K562 (cell line): ENCODE results near the gene DLX3. TPM values are rescaled to one million over a fixed set of nuclear protein-coding genes. Genes with fewer than 3 reads are reported as not detected.

Experiments
- ATAC-seq: fragments of 200-7000 bp; cut with Tn5 transposase; 3 replicates; pipeline ENCODE4 v1.9.1; 2020; ENCODE audit warnings: moderate library complexity
- BruUV-seq: library from RNA; stranded (reverse); fragments of 400-500 nt; replicated peaks from 2 replicates; lab custom pipeline; 2021; lab: Mats Ljungman, UMichigan
- CTCF ChIA-PET: fragments of 300-600 bp; formaldehyde crosslinking; extraction: SDS; loops from one replicate; lab custom pipeline; 2021; ENCODE audit warnings: low intra/inter-chr PET ratio; lab: Yijun Ruan, JAX
- POLR2A ChIA-PET: fragments of 300-600, 350-650 bp; sonication (Branson Sonifier 250); formaldehyde crosslinking; extraction: SDS; loops from one replicate; lab custom pipeline; 2021; ENCODE audit warnings: antibody characterized with exemption, inconsistent platforms; lab: Yijun Ruan, JAX
- DNase-seq, 4 experiments: peaks; one replicate each; pipeline versions ENCODE4 v3.0.0 to v3.0.0-alpha.2; 2011 to 2018; ENCODE audit warnings: low spot score in 3 of 4, mixed read lengths in 3 of 4; ENCODE audit errors: extremely low read depth in 1 of 4
- FAIRE-seq: peaks from 2 replicates; lab custom pipeline; 2011; peaks lifted over from hg19 to GRCh38; lab: Jason Lieb, UNC
- H2AFZ ChIP-seq: 2 replicates; pipeline ENCODE4 v1.6.0; 2011; ENCODE audit warnings: low read depth, low read length, control low read depth, inconsistent platforms
- H3K27ac ChIP-seq: fragments of 200-600 bp; 3 replicates; pipeline ENCODE4 v1.8.0; 2011; ENCODE audit warnings: low read depth, mild to moderate bottlenecking, control low read depth, inconsistent platforms, low read length, moderate library complexity, mixed read lengths; ENCODE audit errors: extremely low read depth
- H3K27me3 ChIP-seq, 2 experiments: fragments of 300-600 bp in 1 of 2; 2 replicates in 1 of 2; 3 replicates in 1 of 2; pipeline versions ENCODE4 v1.6.0 to v1.8.0; 2011; ENCODE audit warnings: inconsistent platforms in 2 of 2, low read length in 2 of 2, mild to moderate bottlenecking in 1 of 2, mixed read lengths in 1 of 2, moderate library complexity in 1 of 2; ENCODE audit not compliant: control insufficient read depth in 2 of 2, insufficient read depth in 2 of 2
- H3K36me3 ChIP-seq: fragments of 300-600 bp; 3 replicates; pipeline ENCODE4 v1.8.0; 2011; ENCODE audit warnings: mild to moderate bottlenecking, low read length, inconsistent platforms; ENCODE audit not compliant: control insufficient read depth, insufficient read depth
- H3K4me1 ChIP-seq, 2 experiments: fragments of 200-600 bp in 1 of 2; replicated peaks in 1 of 2; 2 replicates in 1 of 2; 3 replicates in 1 of 2; pipeline versions ENCODE4 v1.5.1 to v1.8.0; 2011; ENCODE audit warnings: inconsistent platforms in 2 of 2, low read length in 2 of 2, mild to moderate bottlenecking in 1 of 2, mixed read lengths in 1 of 2, moderate library complexity in 1 of 2; ENCODE audit not compliant: control insufficient read depth in 2 of 2, insufficient read depth in 2 of 2
- H3K4me2 ChIP-seq: 2 replicates; pipeline ENCODE4 v1.6.1; 2011; ENCODE audit warnings: low read length, control low read depth, inconsistent platforms, mixed read lengths; ENCODE audit not compliant: insufficient read depth
- H3K4me3 ChIP-seq: fragments of 200-600 bp; sonication (generic), shearing (Covaris generic); 2 replicates; pipeline ENCODE4 v1.5.1; 2016; ENCODE audit warnings: control low read depth, inconsistent platforms
- H3K79me2 ChIP-seq: fragments of 200-600 bp; 3 replicates; pipeline ENCODE4 v1.8.0; 2011; ENCODE audit warnings: low read length, inconsistent platforms; ENCODE audit not compliant: control insufficient read depth, insufficient read depth
- H3K9ac ChIP-seq, 2 experiments: 2 replicates each; pipeline versions ENCODE4 v1.6.0 to v1.6.1; 2011; ENCODE audit warnings: low read depth in 2 of 2, low read length in 2 of 2, control low read depth in 1 of 2, inconsistent platforms in 1 of 2, mild to moderate bottlenecking in 1 of 2, mixed read lengths in 1 of 2; ENCODE audit not compliant: insufficient read depth in 1 of 2
- H3K9me1 ChIP-seq: one replicate; pipeline ENCODE4 v1.6.0; 2011; ENCODE audit warnings: inconsistent platforms, mild to moderate bottlenecking, low read length, moderate library complexity; ENCODE audit not compliant: control insufficient read depth, insufficient read depth
- H3K9me3 ChIP-seq: replicated peaks from 2 replicates; pipeline ENCODE4 v1.5.1; 2011; ENCODE audit warnings: low read depth, low read length, inconsistent platforms; ENCODE audit not compliant: control insufficient read depth, insufficient read depth
- H4K20me1 ChIP-seq: replicated peaks from 2 replicates; pipeline ENCODE4 v1.6.1; 2011; ENCODE audit warnings: low read length, inconsistent platforms, mixed read lengths; ENCODE audit not compliant: control insufficient read depth, insufficient read depth
- CEBPZ ChIP-seq: fragments of 150-350 bp; IDR thresholded peaks from 2 replicates; pipeline ENCODE4 v1.6.1; 2014; ENCODE audit warnings: low read depth, mild to moderate bottlenecking, low read length, borderline replicate concordance
- CREB3L1 ChIP-seq: fragments of 450-650 bp; IDR thresholded peaks from 2 replicates; pipeline ENCODE4 v1.6.1; 2014; ENCODE audit warnings: low read depth, mild to moderate bottlenecking, moderate library complexity, borderline replicate concordance
- E2F4 ChIP-seq: sonication (generic); formaldehyde crosslinking; IDR thresholded peaks from 2 replicates; pipeline ENCODE4 v1.8.0; 2022; ENCODE audit warnings: mild to moderate bottlenecking, low read depth, missing genetic modification reagents
- GMEB1 ChIP-seq: fragments of 250-450 bp; sonication (Bioruptor Pico); IDR thresholded peaks from 2 replicates; pipeline ENCODE4 v1.4.0; 2020; ENCODE audit warnings: mild to moderate bottlenecking
- KDM5B ChIP-seq: fragments of 200-600 bp; sonication (generic); IDR thresholded peaks from 2 replicates; pipeline ENCODE4 v1.6.1; 2012; ENCODE audit warnings: low read depth, mild to moderate bottlenecking, moderate library complexity, low read length, control low read depth, inconsistent platforms; ENCODE audit not compliant: insufficient replicate concordance
- MLX ChIP-seq, 2 experiments: fragments of 450-650 bp in 1 of 2; sonication (generic) in 1 of 2; formaldehyde crosslinking; conservative IDR thresholded peaks; 2 replicates each; pipeline versions ENCODE4 v1.4.0 to v1.8.1; 2020 to 2022; ENCODE audit warnings: mild to moderate bottlenecking in 1 of 2, missing genetic modification reagents in 1 of 2
- NFXL1 ChIP-seq: fragments of 450-650 bp; formaldehyde crosslinking; IDR thresholded peaks from 2 replicates; pipeline ENCODE4 v1.4.0; 2021; ENCODE audit warnings: mild to moderate bottlenecking
- NR1H2 ChIP-seq: sonication (generic); formaldehyde crosslinking; IDR thresholded peaks from 2 replicates; pipeline ENCODE4 v1.4.0; 2020; ENCODE audit warnings: mild to moderate bottlenecking, missing genetic modification reagents
- RHOXF2B ChIP-seq: fragments of 250-450 bp; sonication (Bioruptor Pico); conservative IDR thresholded peaks from 2 replicates; pipeline ENCODE4 v1.5.1; 2021
- SMAD2 ChIP-seq: fragments of 150-350 bp; IDR thresholded peaks from 2 replicates; pipeline ENCODE4 v1.6.1; 2014; ENCODE audit warnings: low read depth, mild to moderate bottlenecking, low read length
- ZBED1 ChIP-seq: IDR thresholded peaks from 2 replicates; pipeline ENCODE4 v1.6.1; 2014
- ZNF212 ChIP-seq: fragments of 450-650 bp; formaldehyde crosslinking; IDR thresholded peaks from 2 replicates; pipeline ENCODE4 v1.4.0; 2020; ENCODE audit warnings: mild to moderate bottlenecking
- ZNF316 ChIP-seq: fragments of 450-650 bp; IDR thresholded peaks from 2 replicates; pipeline ENCODE4 v1.6.1; 2016
- ZNF431 ChIP-seq: sonication (generic); formaldehyde crosslinking; IDR thresholded peaks from 2 replicates; pipeline ENCODE4 v1.8.0; 2022; ENCODE audit warnings: mild to moderate bottlenecking, missing genetic modification reagents
- WGBS: fragments of 100-300 bp; shearing (Covaris generic); methylation state at CpG from one replicate; pipeline ENCODE4 v1.1.6; 2016; ENCODE audit warnings: low coverage, mixed read lengths; ENCODE audit not compliant: insufficient coverage; ENCODE audit errors: missing lambda C conversion rate; 5-methylcytosine and 5-hydroxymethylcytosine counted together
- in situ Hi-C: fragments of 300-500 bp; cut with MboI; formaldehyde crosslinking; loops from 4 replicates; pipeline ENCODE4 v1.15.0; 2018; ENCODE audit warnings: inconsistent platforms, mixed read lengths
- intact Hi-C: fragments of 100-400 bp; cut with micrococcal nuclease; formaldehyde crosslinking; loops from 2 replicates; pipeline ENCODE4 v1.14.2; 2022
- polyA plus RNA-seq, 8 experiments: library from polyadenylated mRNA; depleted of rRNA in 4 of 8; stranded (reverse) in 5 of 8; unstranded in 3 of 8; fragments of >200 nt; fragmentation: Nextera tagmentation in 2 of 8; fragmentation: Illumina TruSeq in 1 of 8; extraction: Ambion mirVana in 2 of 8; extraction: Trizol in 1 of 8; gene quantifications; 2 replicates each; pipeline versions ENCODE4 v1.2.1 to v1.2.3, GENCODE V29; 2011 to 2014; ENCODE audit warnings: inconsistent platforms in 1 of 8, missing spikeins in 1 of 8
- total RNA-seq, 7 experiments: library from RNA; depleted of rRNA in 6 of 7; stranded (reverse); fragments of >200 nt in 6 of 7; fragmentation: Illumina TruSeq in 2 of 7; extraction: Trizol in 2 of 7; gene quantifications; 2 replicates each; pipeline versions ENCODE4 v1.2.1 to v1.2.3, GENCODE V29; 2011 to 2021; ENCODE audit warnings: low replicate concordance in 1 of 7

Gene DLX3
- total and polyA plus RNA-seq, 9 of the 15 experiments (the other 6 are each of a cell fraction or from before 2014, with no cell fraction given) = not detected

DNA sequence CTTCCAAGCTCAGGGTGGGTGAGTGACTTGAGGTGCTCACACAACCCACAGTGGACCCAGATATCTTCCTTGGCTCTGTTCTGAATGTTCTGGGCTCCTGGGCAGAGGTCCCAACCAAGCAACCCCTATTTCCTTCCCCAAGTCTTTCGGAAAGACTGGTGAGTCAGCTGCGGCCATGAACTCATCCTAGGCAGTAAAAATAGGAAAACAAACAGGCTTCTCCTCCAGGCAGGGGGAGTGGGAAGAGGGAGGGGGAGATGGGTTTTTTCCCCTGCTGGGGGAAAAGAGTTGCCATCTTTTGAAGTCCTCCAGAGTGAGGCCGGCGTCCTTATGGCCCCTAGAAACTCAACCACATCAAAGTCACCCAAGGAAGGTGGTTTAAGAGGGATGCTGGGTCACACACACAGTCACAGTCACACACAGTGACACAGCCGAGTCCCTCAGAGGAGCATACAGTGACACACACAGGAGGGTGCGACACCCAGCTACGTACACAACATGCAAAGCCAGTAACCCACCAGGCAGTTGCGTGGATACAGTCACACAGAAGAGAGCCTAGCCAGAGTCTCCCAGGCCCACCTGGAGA lies 42.0 kb downstream of the DLX3 start:
- FAIRE-seq = no peak
- H2AFZ ChIP-seq = no peak overlapping the region
- H3K4me1 ChIP-seq = no peaks in the 10 kb centered on the region
- BruUV-seq = no TSS peak
- no peak overlapping the region for H3K9ac ChIP-seq
- 30% methylated on average over 8 of the region's 8 CpGs for WGBS
- no peak overlapping the region for H3K4me2 ChIP-seq
- H4K20me1 ChIP-seq = peaks cover 3% of the 10 kb centered on the region
- H3K27ac ChIP-seq = no peak overlapping the region
- DNase-seq = no peak
- POLR2A ChIA-PET = interaction anchor here (0.6 to 1.1 kb wide), 6 partner anchors 12 to 74 kb away, joined by 3 to 4 read pairs (median 3); no protein-coding TSS in a partner anchor
- CTCF ChIA-PET = interaction anchor here (0.6 to 1.8 kb wide), 3 partner anchors 16 to 45 kb away, joined by 4 to 9 read pairs (median 9); no protein-coding TSS in a partner anchor
- no peaks in the 10 kb centered on the region for H3K79me2 ChIP-seq
- no peaks in the 10 kb centered on the region for H3K9me1 ChIP-seq
- H3K4me3 ChIP-seq = no peak overlapping the region
- peaks cover 15 to 68% of the 10 kb centered on the region in 2 experiments; a peak in 4 of 5 replicates for H3K27me3 ChIP-seq
- no peaks in the 10 kb centered on the region for H3K9me3 ChIP-seq
- intact Hi-C loops (loop anchor here (2.0 kb wide), 1 partner anchor 44 kb away; no protein-coding TSS in a partner anchor), in situ Hi-C loops (no loop called here)
- H3K36me3 ChIP-seq = no peaks in the 10 kb centered on the region
- ATAC-seq = no peak
- TF ChIP-seq MLX (CRISPR knock-in tag; conservative IDR thresholded peaks at IDR 0.05) (no peak), RHOXF2B (no peak), ZNF431 (CRISPR knock-in tag) (no peak), NR1H2 (no peak), NFXL1 (CRISPR knock-in tag) (no peak), ZNF316 (no peak), GMEB1 (CRISPR knock-in tag) (no peak), ZNF212 (CRISPR knock-in tag) (no peak), ZBED1 (no peak), CEBPZ (no peak), CREB3L1 (no peak), KDM5B (no peak), E2F4 (CRISPR knock-in tag) (no peak), SMAD2 (no peak)
